ENCODE results near the gene RBM15B.

DNA sequence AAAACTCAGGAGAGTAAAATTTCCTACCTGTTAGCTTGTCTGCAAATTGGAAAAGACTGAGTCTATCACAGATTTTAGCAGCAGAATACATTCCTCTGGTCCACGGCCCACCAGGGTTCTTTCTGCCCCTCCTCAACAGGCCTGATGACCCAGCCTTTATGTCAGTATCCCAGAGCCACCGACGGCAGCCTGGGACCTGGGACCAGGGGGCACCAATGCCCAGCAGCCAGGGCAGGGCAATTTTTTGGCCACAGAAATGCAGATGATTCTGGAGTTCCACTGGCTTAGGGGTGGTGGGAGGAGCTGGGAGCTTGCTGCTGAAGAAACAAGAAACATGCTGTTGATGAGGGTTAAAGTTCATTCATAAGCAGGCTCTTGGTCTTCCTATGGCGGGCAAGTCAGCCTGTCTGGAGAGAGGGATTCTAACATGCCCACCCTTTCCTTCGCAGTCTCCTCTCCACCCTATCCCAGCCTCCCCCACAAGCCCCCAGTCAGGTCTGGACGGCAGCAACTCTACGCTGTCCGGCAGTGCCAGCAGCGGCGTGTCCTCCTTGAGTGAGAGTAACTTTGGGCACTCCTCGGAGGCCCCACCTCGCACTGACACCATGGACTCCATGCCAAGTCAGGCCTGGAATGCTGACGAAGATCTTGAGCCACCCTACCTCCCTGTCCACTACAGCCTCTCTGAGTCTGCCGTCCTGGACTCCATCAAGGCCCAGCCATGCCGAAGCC, 10.3 kb upstream of the RBM15B start:
- TF ChIP-seq, protein P1, sequence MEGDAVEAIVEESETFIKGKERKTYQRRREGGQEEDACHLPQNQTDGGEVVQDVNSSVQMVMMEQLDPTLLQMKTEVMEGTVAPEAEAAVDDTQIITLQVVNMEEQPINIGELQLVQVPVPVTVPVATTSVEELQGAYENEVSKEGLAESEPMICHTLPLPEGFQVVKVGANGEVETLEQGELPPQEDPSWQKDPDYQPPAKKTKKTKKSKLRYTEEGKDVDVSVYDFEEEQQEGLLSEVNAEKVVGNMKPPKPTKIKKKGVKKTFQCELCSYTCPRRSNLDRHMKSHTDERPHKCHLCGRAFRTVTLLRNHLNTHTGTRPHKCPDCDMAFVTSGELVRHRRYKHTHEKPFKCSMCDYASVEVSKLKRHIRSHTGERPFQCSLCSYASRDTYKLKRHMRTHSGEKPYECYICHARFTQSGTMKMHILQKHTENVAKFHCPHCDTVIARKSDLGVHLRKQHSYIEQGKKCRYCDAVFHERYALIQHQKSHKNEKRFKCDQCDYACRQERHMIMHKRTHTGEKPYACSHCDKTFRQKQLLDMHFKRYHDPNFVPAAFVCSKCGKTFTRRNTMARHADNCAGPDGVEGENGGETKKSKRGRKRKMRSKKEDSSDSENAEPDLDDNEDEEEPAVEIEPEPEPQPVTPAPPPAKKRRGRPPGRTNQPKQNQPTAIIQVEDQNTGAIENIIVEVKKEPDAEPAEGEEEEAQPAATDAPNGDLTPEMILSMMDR (conservative IDR thresholded peaks at IDR 0.05; ENCODE audit: low read depth in 2 of 2), result no peak
- no peak for TF ChIP-seq EZH2 (IDR thresholded peaks at IDR 0.05; ENCODE audit: low read depth, unreplicated experiment)
